ENCODE results near the gene CREBBP. TPM values are rescaled to one million over a fixed set of nuclear protein-coding genes. Genes with fewer than 3 reads are reported as not detected.

The CREBBP gene
- polyA plus RNA-seq, 1 donor (not counting 4 experiments of a cell fraction or from before 2014, with no cell fraction given), result 5.0 TPM

DNA sequence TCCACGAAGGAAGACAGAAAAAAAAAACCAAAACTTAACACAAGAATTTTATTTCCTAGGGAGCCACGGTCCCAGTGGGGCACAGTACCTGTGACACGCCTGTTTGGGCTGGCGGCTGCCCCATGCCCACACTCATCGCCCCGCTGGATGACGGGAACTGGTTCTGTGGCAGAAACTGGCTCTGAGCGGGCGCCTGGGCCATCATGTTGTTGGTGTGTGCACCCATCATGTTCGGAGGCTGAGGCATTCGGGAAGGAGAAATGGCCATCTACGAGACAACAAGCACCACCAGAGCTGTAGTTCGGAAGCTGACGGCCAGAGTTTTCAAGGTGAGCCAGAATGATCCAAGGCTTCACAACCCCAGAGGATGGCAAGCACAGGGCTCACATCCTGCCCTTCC lies 106.8 kb downstream of the CREBBP start:
- no peak for TF ChIP-seq EZH2 (IDR thresholded peaks at IDR 0.05; ENCODE audit: low read length)
- TF ChIP-seq, protein P1, sequence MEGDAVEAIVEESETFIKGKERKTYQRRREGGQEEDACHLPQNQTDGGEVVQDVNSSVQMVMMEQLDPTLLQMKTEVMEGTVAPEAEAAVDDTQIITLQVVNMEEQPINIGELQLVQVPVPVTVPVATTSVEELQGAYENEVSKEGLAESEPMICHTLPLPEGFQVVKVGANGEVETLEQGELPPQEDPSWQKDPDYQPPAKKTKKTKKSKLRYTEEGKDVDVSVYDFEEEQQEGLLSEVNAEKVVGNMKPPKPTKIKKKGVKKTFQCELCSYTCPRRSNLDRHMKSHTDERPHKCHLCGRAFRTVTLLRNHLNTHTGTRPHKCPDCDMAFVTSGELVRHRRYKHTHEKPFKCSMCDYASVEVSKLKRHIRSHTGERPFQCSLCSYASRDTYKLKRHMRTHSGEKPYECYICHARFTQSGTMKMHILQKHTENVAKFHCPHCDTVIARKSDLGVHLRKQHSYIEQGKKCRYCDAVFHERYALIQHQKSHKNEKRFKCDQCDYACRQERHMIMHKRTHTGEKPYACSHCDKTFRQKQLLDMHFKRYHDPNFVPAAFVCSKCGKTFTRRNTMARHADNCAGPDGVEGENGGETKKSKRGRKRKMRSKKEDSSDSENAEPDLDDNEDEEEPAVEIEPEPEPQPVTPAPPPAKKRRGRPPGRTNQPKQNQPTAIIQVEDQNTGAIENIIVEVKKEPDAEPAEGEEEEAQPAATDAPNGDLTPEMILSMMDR (optimal IDR thresholded peaks at IDR 0.05 in 1 of 3, IDR thresholded peaks at IDR 0.05 in 1 of 3, conservative IDR thresholded peaks at IDR 0.05 in 1 of 3; ENCODE audit: extremely low read depth in 1 of 3, insufficient read depth in 2 of 3, low read length in 3 of 3), result no peak
- H3K9me3 ChIP-seq (ENCODE audit: control insufficient read depth, low read depth, low read length), result no peaks in the 10 kb centered on the region
- no peak for FAIRE-seq
- H3K79me2 ChIP-seq (ENCODE audit: control insufficient read depth, insufficient read depth, low read length), result no peaks in the 10 kb centered on the region
- dilution Hi-C loops (cut with MboI; ENCODE audit: extremely low pct_ligation_motif_present, low sequenced_read_pairs), result no loop called here
- no peak overlapping the region for H2AFZ ChIP-seq (ENCODE audit: control insufficient read depth, low read length)
- no peaks in the 10 kb centered on the region for H3K4me1 ChIP-seq (ENCODE audit: control insufficient read depth, extremely low read depth, insufficient read depth, low read length)
- no peaks in the 10 kb centered on the region for H3K9me1 ChIP-seq (ENCODE audit: control insufficient read depth, extremely low read depth, insufficient read depth, low read length)
- H4K20me1 ChIP-seq (ENCODE audit: control insufficient read depth, extremely low read depth, insufficient read depth, low read length), result no peaks in the 10 kb centered on the region
- DNase-seq (ENCODE audit: low read depth, low spot score), result no peak
- no peak overlapping the region for H3K4me3 ChIP-seq (ENCODE audit: control insufficient read depth in 2 of 3, extremely low read depth in 1 of 3, insufficient read depth in 2 of 3, low read depth in 1 of 3, low read length in 3 of 3)
- peaks cover 22 to 34% of the 10 kb centered on the region in 2 experiments for H3K36me3 ChIP-seq (ENCODE audit: control insufficient read depth in 2 of 2, extremely low read depth in 1 of 2, insufficient read depth in 2 of 2, low read length in 2 of 2)
- H3K27me3 ChIP-seq (ENCODE audit: control insufficient read depth, extremely low read depth, insufficient read depth, low read length), result no peaks in the 10 kb centered on the region
- no peak overlapping the region for H3K27ac ChIP-seq (ENCODE audit: control insufficient read depth, insufficient read depth, low read length)
- H3K9ac ChIP-seq (ENCODE audit: control insufficient read depth, extremely low read depth, insufficient read depth, low read length), result no peak overlapping the region
- no peak overlapping the region for H3K4me2 ChIP-seq (ENCODE audit: control insufficient read depth, extremely low read depth, insufficient read depth, low read depth, low read length)

DNA sequence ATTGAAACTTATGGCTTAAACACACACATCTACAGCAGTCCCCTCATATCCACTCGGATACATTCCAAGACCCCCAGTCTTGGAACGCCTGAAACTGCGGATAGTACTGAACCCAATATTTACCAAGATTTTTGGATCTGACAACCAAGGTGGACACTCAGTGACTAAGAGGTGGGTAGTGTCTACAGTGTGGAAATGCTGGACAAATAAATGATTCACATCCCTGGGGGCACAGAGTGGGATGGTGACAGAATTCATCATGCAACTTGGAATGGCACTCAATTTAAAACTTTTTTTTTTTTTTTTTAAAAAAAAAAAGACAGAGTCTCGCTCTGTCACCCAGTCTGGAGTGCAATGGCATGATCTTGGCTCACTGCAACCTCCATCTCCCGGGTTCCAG lies 109.0 kb downstream of the CREBBP start:
- H4K20me1 ChIP-seq (ENCODE audit: control insufficient read depth, extremely low read depth, insufficient read depth, low read length), result peaks cover 4% of the 10 kb centered on the region
- FAIRE-seq (no peak), DNase-seq (ENCODE audit: low read depth, low spot score) (no peak)
- H3K9ac ChIP-seq (ENCODE audit: control insufficient read depth, extremely low read depth, insufficient read depth, low read length), result no peak overlapping the region
- dilution Hi-C loops (cut with MboI; ENCODE audit: extremely low pct_ligation_motif_present, low sequenced_read_pairs), result no loop called here
- no peaks in the 10 kb centered on the region for H3K4me1 ChIP-seq (ENCODE audit: control insufficient read depth, extremely low read depth, insufficient read depth, low read length)
- no peaks in the 10 kb centered on the region for H3K27me3 ChIP-seq (ENCODE audit: control insufficient read depth, extremely low read depth, insufficient read depth, low read length)
- no peak overlapping the region for H3K27ac ChIP-seq (ENCODE audit: control insufficient read depth, insufficient read depth, low read length)
- no peak overlapping the region for H3K4me3 ChIP-seq (ENCODE audit: control insufficient read depth in 2 of 3, extremely low read depth in 1 of 3, insufficient read depth in 2 of 3, low read depth in 1 of 3, low read length in 3 of 3)
- H2AFZ ChIP-seq (ENCODE audit: control insufficient read depth, low read length), result no peak overlapping the region
- no peak overlapping the region for H3K4me2 ChIP-seq (ENCODE audit: control insufficient read depth, extremely low read depth, insufficient read depth, low read depth, low read length)
- H3K36me3 ChIP-seq (ENCODE audit: control insufficient read depth in 2 of 2, extremely low read depth in 1 of 2, insufficient read depth in 2 of 2, low read length in 2 of 2), result peaks cover 28 to 38% of the 10 kb centered on the region in 2 experiments
- no peaks in the 10 kb centered on the region for H3K9me3 ChIP-seq (ENCODE audit: control insufficient read depth, low read depth, low read length)
- TF ChIP-seq, protein P1 (optimal IDR thresholded peaks at IDR 0.05 in 1 of 3, IDR thresholded peaks at IDR 0.05 in 1 of 3, conservative IDR thresholded peaks at IDR 0.05 in 1 of 3; ENCODE audit: extremely low read depth in 1 of 3, insufficient read depth in 2 of 3, low read length in 3 of 3), result no peak
- no peak for TF ChIP-seq EZH2 (IDR thresholded peaks at IDR 0.05; ENCODE audit: low read length)
- H3K79me2 ChIP-seq (ENCODE audit: control insufficient read depth, insufficient read depth, low read length), result no peaks in the 10 kb centered on the region
- no peaks in the 10 kb centered on the region for H3K9me1 ChIP-seq (ENCODE audit: control insufficient read depth, extremely low read depth, insufficient read depth, low read length)
